H9 (cell line): Measurements from ENCODE around the gene CHST15. TPM values are rescaled to one million over a fixed set of nuclear protein-coding genes. Genes with fewer than 3 reads are reported as not detected.

Experiments
- DNase-seq: peaks from one replicate; pipeline ENCODE4 v3.0.0-alpha.2; 2017
- H2AFZ ChIP-seq: one replicate; pipeline ENCODE4 v1.6.1; 2013; ENCODE audit warnings: mild to moderate bottlenecking, low read length, control low read depth, moderate library complexity
- H2AK5ac ChIP-seq: 2 replicates; pipeline ENCODE4 v1.6.1; 2013; ENCODE audit warnings: low read length, control low read depth, mixed read lengths; ENCODE audit not compliant: insufficient read length
- H2BK120ac ChIP-seq: one replicate; pipeline ENCODE4 v1.6.1; 2013; ENCODE audit warnings: low read depth, mild to moderate bottlenecking, low read length, control low read depth, inconsistent platforms; ENCODE audit not compliant: poor library complexity, severe bottlenecking
- H2BK12ac ChIP-seq: 2 replicates; pipeline ENCODE4 v1.6.1; 2013; ENCODE audit warnings: low read length, control low read depth, mixed read lengths, low read depth; ENCODE audit not compliant: insufficient read length
- H2BK15ac ChIP-seq: 2 replicates; pipeline ENCODE4 v1.6.1; 2013; ENCODE audit warnings: low read depth, low read length, control low read depth
- H2BK20ac ChIP-seq: one replicate; pipeline ENCODE4 v1.6.1; 2013; ENCODE audit warnings: low read depth, mild to moderate bottlenecking, low read length, control low read depth, inconsistent platforms; ENCODE audit not compliant: poor library complexity, severe bottlenecking
- H2BK5ac ChIP-seq: 2 replicates; pipeline ENCODE4 v1.6.1; 2013; ENCODE audit warnings: low read length, control low read depth, mixed read lengths; ENCODE audit not compliant: insufficient read length
- H3K14ac ChIP-seq: 2 replicates; pipeline ENCODE4 v1.6.1; 2013; ENCODE audit warnings: low read length, control low read depth; ENCODE audit not compliant: insufficient read depth
- H3K18ac ChIP-seq: 2 replicates; pipeline ENCODE4 v1.6.1; 2013; ENCODE audit warnings: low read depth, mild to moderate bottlenecking, mixed read lengths, low read length, control low read depth; ENCODE audit not compliant: insufficient read length
- H3K23ac ChIP-seq: 2 replicates; pipeline ENCODE4 v1.6.1; 2013; ENCODE audit warnings: low read length, control low read depth, mixed read lengths, low read depth; ENCODE audit not compliant: insufficient read length
- H3K23me2 ChIP-seq: 2 replicates; pipeline ENCODE4 v1.6.1; 2013; ENCODE audit warnings: low read depth, mild to moderate bottlenecking, mixed read lengths, low read length, control low read depth; ENCODE audit not compliant: insufficient read length, poor library complexity, severe bottlenecking
- H3K27ac ChIP-seq: 2 replicates; pipeline ENCODE4 v1.5.1; 2013; ENCODE audit warnings: low read length, control low read depth, mixed read lengths, low read depth; ENCODE audit not compliant: insufficient read length
- H3K27me3 ChIP-seq: 2 replicates; pipeline ENCODE4 v1.6.1; 2013; ENCODE audit warnings: low read length, control low read depth, inconsistent platforms; ENCODE audit not compliant: insufficient read depth
- H3K4ac ChIP-seq: 2 replicates; pipeline ENCODE4 v1.6.1; 2013; ENCODE audit warnings: low read depth, mild to moderate bottlenecking, control low read depth, inconsistent platforms, low read length, moderate library complexity
- H3K4me1 ChIP-seq: 2 replicates; pipeline ENCODE4 v1.6.1; 2013; ENCODE audit warnings: low read length, control low read depth, inconsistent platforms; ENCODE audit not compliant: insufficient read depth
- H3K4me2 ChIP-seq: 2 replicates; pipeline ENCODE4 v1.6.1; 2013; ENCODE audit warnings: low read length, control low read depth, mixed read lengths; ENCODE audit not compliant: insufficient read length, insufficient read depth
- H3K56ac ChIP-seq: 2 replicates; pipeline ENCODE4 v1.6.1; 2013; ENCODE audit warnings: low read depth, mild to moderate bottlenecking, mixed read lengths, low read length, control low read depth; ENCODE audit not compliant: insufficient read length
- H3K79me1 ChIP-seq: 2 replicates; pipeline ENCODE4 v1.6.1; 2013; ENCODE audit warnings: low read depth, mild to moderate bottlenecking, moderate library complexity, low read length, control low read depth, inconsistent platforms; ENCODE audit not compliant: insufficient read depth, poor library complexity, severe bottlenecking
- H3K79me2 ChIP-seq: 2 replicates; pipeline ENCODE4 v1.6.1; 2013; ENCODE audit warnings: low read length, control low read depth, inconsistent platforms; ENCODE audit not compliant: insufficient read depth
- H3K9ac ChIP-seq: 2 replicates; pipeline ENCODE4 v1.6.1; 2013; ENCODE audit warnings: low read length, control low read depth, mixed read lengths; ENCODE audit not compliant: insufficient read length; ENCODE audit errors: extremely low read depth
- H3K9me3 ChIP-seq: one replicate; pipeline ENCODE4 v1.6.1; 2013; ENCODE audit warnings: low read depth, low read length, inconsistent platforms; ENCODE audit not compliant: control insufficient read depth
- H3T11ph ChIP-seq: one replicate; pipeline ENCODE4 v1.6.1; 2013; ENCODE audit warnings: mild to moderate bottlenecking, low read length, control low read depth, inconsistent platforms
- H4K20me1 ChIP-seq: one replicate; pipeline ENCODE4 v1.6.1; 2013; ENCODE audit not compliant: control insufficient read depth, insufficient read length, insufficient read depth
- H4K5ac ChIP-seq: 2 replicates; pipeline ENCODE4 v1.6.1; 2013; ENCODE audit warnings: low read depth, mild to moderate bottlenecking, mixed read lengths, low read length, control low read depth; ENCODE audit not compliant: insufficient read length
- H4K8ac ChIP-seq: replicated peaks from 2 replicates; pipeline ENCODE4 v1.6.1; 2013; ENCODE audit warnings: low read length, control low read depth, mixed read lengths, low read depth; ENCODE audit not compliant: insufficient read length
- H4K91ac ChIP-seq: 2 replicates; pipeline ENCODE4 v1.6.1; 2013; ENCODE audit warnings: low read depth, mild to moderate bottlenecking, moderate library complexity, mixed read lengths, low read length, control low read depth; ENCODE audit not compliant: insufficient read length
- H3K27ac Mint-ChIP-seq, 3 experiments: 2 replicates in 2 of 3; 3 replicates in 1 of 3; pipeline ENCODE4 v1.8.0; 2020 to 2021; ENCODE audit warnings: mixed read lengths in 3 of 3, mild to moderate bottlenecking in 1 of 3, moderate library complexity in 1 of 3
- H3K27me3 Mint-ChIP-seq: 2 replicates; pipeline ENCODE4 v1.8.0; 2021; ENCODE audit warnings: low read depth, mild to moderate bottlenecking, moderate library complexity, mixed read lengths
- H3K36me3 Mint-ChIP-seq, 3 experiments: 2 replicates in 2 of 3; 3 replicates in 1 of 3; pipeline ENCODE4 v1.8.0; 2020 to 2021; ENCODE audit warnings: low read depth in 3 of 3, mixed read lengths in 3 of 3; ENCODE audit not compliant: insufficient read depth in 1 of 3
- H3K4me1 Mint-ChIP-seq, 2 experiments: 2 replicates each; pipeline ENCODE4 v1.8.0; 2020; ENCODE audit warnings: mixed read lengths in 2 of 2
- H3K4me3 Mint-ChIP-seq, 2 experiments: 2 replicates in 1 of 2; 3 replicates in 1 of 2; pipeline ENCODE4 v1.8.0; 2020 to 2021; ENCODE audit warnings: mild to moderate bottlenecking in 2 of 2, mixed read lengths in 2 of 2, moderate library complexity in 1 of 2
- H3K9me3 Mint-ChIP-seq, 2 experiments: 2 replicates in 1 of 2; 3 replicates in 1 of 2; pipeline ENCODE4 v1.8.0; 2020; ENCODE audit warnings: mild to moderate bottlenecking in 2 of 2, mixed read lengths in 2 of 2, moderate library complexity in 1 of 2
- CTCF ChIP-seq: fragments of 200-600 bp; sonication (generic); conservative IDR thresholded peaks from 3 replicates; pipeline ENCODE4 v1.8.0; 2021; ENCODE audit warnings: antibody characterized with exemption, mild to moderate bottlenecking
- WGBS: extraction: QIAGEN DNeasy Blood & Tissue Kit; methylation state at CpG from one replicate; pipeline ENCODE4 v1.1.7; 2013; ENCODE audit warnings: missing lambda C conversion rate, low lambda C conversion rate, mixed read lengths; ENCODE audit not compliant: insufficient read length; ENCODE audit errors: extremely low coverage; 5-methylcytosine and 5-hydroxymethylcytosine counted together
- total RNA-seq: library from RNA; stranded (reverse); gene quantifications from 2 replicates; pipeline ENCODE4 v1.2.1, GENCODE V29; 2021

Gene CHST15
- total RNA-seq, 1 experiment from 2014 or later, result 8.7 TPM

- Histone ChIP-seq H4K5ac (no peak overlapping the region), H3K79me2 (no peaks in the 10 kb centered on the region), H3K79me1 (no peaks in the 10 kb centered on the region), H3K23me2 (no peaks in the 10 kb centered on the region), H2BK12ac (no peak overlapping the region), H3K27ac (no peak overlapping the region), H3K14ac (no peak overlapping the region), H2AFZ (no peak overlapping the region), H2BK20ac (no peak overlapping the region), H4K20me1 (no peaks in the 10 kb centered on the region), H3K9ac (no peak overlapping the region), H3K56ac (no peak overlapping the region), H4K91ac (no peak overlapping the region), H3K4me1 (peaks cover 5% of the 10 kb centered on the region; the same call in 1 of the 2 replicates), H3K23ac (no peak overlapping the region), H3K4ac (no peak overlapping the region), H3K9me3 (no peaks in the 10 kb centered on the region), H2BK120ac (no peak overlapping the region), H3K4me2 (no peak overlapping the region), H3K18ac (peak overlapping the region; percentile 21), H2BK15ac (no peak overlapping the region), H3T11ph (no peak overlapping the region), H2AK5ac (no peak overlapping the region), H3K27me3 (no peaks in the 10 kb centered on the region), H4K8ac (no peak overlapping the region), H2BK5ac (no peak overlapping the region)
- no peak overlapping the region for H3K4me3 Mint-ChIP-seq
- DNase-seq, result no peak
- H3K9me3 Mint-ChIP-seq, result no peaks in the 10 kb centered on the region
- H3K36me3 Mint-ChIP-seq, result no peaks in the 10 kb centered on the region
- WGBS, result no CpG with 5 or more reads among the region's 6 CpGs
- peaks cover 39 to 51% of the 10 kb centered on the region in 2 experiments for H3K4me1 Mint-ChIP-seq
- H3K27ac Mint-ChIP-seq, result peak overlapping the region in 2 of 3 experiments; percentile 13 to 73; a peak in 5 of 7 replicates
- no peak for TF ChIP-seq CTCF
- peaks cover 1% of the 10 kb centered on the region; the same call in 1 of the 2 replicates for H3K27me3 Mint-ChIP-seq
These were observed 28.7 kb downstream of the CHST15 start for GRCh38 chr10:124064676-124065075.
